Measurements from ENCODE around the gene CAPN12.

The CAPN12 gene

GRCh38 chr19:38705197-38706019, 38.9 kb downstream of the CAPN12 start:
- H3K4me3 ChIP-seq (ENCODE audit: low read depth, low read length) = no peak overlapping the region
- no peaks in the 10 kb centered on the region for H3K4me1 ChIP-seq (ENCODE audit: control insufficient read depth, insufficient read depth, low read length)
- no peak overlapping the region for H3K27ac ChIP-seq (ENCODE audit: low read depth, low read length)
- no peaks in the 10 kb centered on the region for H3K9me3 ChIP-seq (ENCODE audit: control insufficient read depth, insufficient read depth, low read length)
- no peak overlapping the region for H3K9ac ChIP-seq (ENCODE audit: low read depth, low read length)
- peaks cover 98% of the 10 kb centered on the region for H3K36me3 ChIP-seq (ENCODE audit: control insufficient read depth, insufficient read depth, low read length)
- H3K27me3 ChIP-seq (ENCODE audit: control insufficient read depth, insufficient read depth, low read length) = no peaks in the 10 kb centered on the region

DNA sequence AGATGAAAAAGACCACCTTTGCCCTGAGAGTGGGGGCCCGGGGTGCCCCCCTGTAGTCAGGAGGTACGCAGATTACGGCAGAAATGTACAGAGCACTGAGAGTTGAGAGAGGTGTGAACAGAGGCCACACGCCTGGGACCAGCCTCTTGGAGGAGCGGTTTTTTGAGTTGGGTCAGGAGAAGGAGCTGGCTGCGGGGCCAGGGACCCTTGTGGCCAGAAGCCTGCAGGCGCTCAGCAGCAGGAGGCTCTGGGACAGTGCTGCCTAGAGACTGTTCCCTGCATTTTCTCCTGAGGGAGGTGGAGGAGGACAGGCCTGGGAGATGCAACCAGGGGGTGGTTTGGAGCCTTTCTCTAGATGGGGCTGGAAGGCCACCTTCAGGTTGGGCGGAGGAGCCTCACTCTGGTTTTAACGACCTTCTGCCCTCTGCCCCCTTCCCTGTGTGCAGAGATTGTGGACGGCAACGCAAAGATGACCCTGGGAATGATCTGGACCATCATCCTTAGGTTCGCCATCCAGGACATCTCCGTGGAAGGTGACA, 39.7 kb downstream of the CAPN12 start:
- H3K27ac ChIP-seq (ENCODE audit: low read depth, low read length) = no peak overlapping the region
- H3K9me3 ChIP-seq (ENCODE audit: control insufficient read depth, insufficient read depth, low read length) = no peaks in the 10 kb centered on the region
- H3K4me3 ChIP-seq (ENCODE audit: low read depth, low read length) = no peak overlapping the region
- H3K36me3 ChIP-seq (ENCODE audit: control insufficient read depth, insufficient read depth, low read length) = peaks cover 98% of the 10 kb centered on the region
- no peak overlapping the region for H3K9ac ChIP-seq (ENCODE audit: low read depth, low read length)
- no peaks in the 10 kb centered on the region for H3K4me1 ChIP-seq (ENCODE audit: control insufficient read depth, insufficient read depth, low read length)
- no peaks in the 10 kb centered on the region for H3K27me3 ChIP-seq (ENCODE audit: control insufficient read depth, insufficient read depth, low read length)

DNA sequence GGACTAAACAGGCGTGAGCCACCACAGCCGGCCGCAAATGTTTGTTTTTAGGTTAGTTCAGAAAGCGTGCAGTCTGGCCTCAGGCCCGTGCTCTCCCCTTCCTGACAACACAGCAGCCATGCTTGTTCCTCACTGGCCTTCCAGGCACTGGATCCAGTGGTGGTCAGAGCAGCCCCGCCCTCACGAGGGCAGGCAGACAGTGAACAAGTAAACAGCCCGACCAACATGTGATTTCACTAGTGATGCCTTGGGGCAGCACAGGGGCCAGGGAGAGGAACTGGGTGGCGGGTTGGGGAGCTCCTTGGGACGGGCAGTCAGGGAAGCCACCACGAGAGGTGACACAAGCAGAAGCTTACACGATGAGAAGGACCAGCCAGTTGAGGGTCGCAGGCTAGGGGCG, 40.8 kb downstream of the CAPN12 start:
- Histone ChIP-seq H3K27ac (ENCODE audit: low read depth, low read length) (no peak overlapping the region), H3K9me3 (ENCODE audit: control insufficient read depth, insufficient read depth, low read length) (no peaks in the 10 kb centered on the region), H3K4me3 (ENCODE audit: low read depth, low read length) (no peak overlapping the region), H3K4me1 (ENCODE audit: control insufficient read depth, insufficient read depth, low read length) (0 out of 2 replicates have a peak, but pooled peaks cover 5% of the 10 kb centered on the region), H3K27me3 (ENCODE audit: control insufficient read depth, insufficient read depth, low read length) (no peaks in the 10 kb centered on the region), H3K36me3 (ENCODE audit: control insufficient read depth, insufficient read depth, low read length) (peaks cover 87% of the 10 kb centered on the region), H3K9ac (ENCODE audit: low read depth, low read length) (no peak overlapping the region)

DNA sequence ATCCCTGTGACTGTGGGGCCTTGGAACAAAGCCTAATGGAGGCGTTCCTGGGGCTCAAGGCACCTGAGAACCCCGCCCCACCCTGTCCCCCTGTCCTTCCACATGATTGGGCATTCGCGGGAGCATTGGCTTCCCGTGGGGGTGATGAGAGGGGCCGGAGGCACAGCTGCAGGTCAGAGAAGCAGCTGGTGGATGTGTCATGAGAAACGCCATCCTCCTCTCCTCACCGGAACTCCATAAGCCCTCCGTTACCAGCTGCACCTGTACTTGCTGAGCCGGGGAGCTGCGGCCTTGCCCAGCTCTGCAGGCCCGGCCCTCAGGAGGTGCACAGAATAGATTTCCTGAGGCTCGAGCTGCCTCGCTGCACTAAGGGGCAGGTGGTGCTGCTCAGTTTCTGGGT, 42.0 kb downstream of the CAPN12 start:
- H3K36me3 ChIP-seq (ENCODE audit: control insufficient read depth, insufficient read depth, low read length) = peaks cover 77% of the 10 kb centered on the region
- peaks cover 16% of the 10 kb centered on the region; the same call in 1 of the 2 replicates for H3K4me1 ChIP-seq (ENCODE audit: control insufficient read depth, insufficient read depth, low read length)
- no peaks in the 10 kb centered on the region for H3K27me3 ChIP-seq (ENCODE audit: control insufficient read depth, insufficient read depth, low read length)
- H3K27ac ChIP-seq (ENCODE audit: low read depth, low read length) = no peak overlapping the region
- H3K9me3 ChIP-seq (ENCODE audit: control insufficient read depth, insufficient read depth, low read length) = no peaks in the 10 kb centered on the region
- no peak overlapping the region for H3K4me3 ChIP-seq (ENCODE audit: low read depth, low read length)
- H3K9ac ChIP-seq (ENCODE audit: low read depth, low read length) = no peak overlapping the region

- Histone ChIP-seq H3K9ac (ENCODE audit: low read depth, low read length) (no peak overlapping the region), H3K4me1 (ENCODE audit: control insufficient read depth, insufficient read depth, low read length) (peaks cover 18% of the 10 kb centered on the region; the same call in 1 of the 2 replicates), H3K27ac (ENCODE audit: low read depth, low read length) (no peak overlapping the region), H3K4me3 (ENCODE audit: low read depth, low read length) (no peak overlapping the region), H3K9me3 (ENCODE audit: control insufficient read depth, insufficient read depth, low read length) (no peaks in the 10 kb centered on the region), H3K27me3 (ENCODE audit: control insufficient read depth, insufficient read depth, low read length) (no peaks in the 10 kb centered on the region), H3K36me3 (ENCODE audit: control insufficient read depth, insufficient read depth, low read length) (peaks cover 76% of the 10 kb centered on the region)
Measured at GRCh38 chr19:38701455-38702063, 42.7 kb downstream of the CAPN12 start.

DNA sequence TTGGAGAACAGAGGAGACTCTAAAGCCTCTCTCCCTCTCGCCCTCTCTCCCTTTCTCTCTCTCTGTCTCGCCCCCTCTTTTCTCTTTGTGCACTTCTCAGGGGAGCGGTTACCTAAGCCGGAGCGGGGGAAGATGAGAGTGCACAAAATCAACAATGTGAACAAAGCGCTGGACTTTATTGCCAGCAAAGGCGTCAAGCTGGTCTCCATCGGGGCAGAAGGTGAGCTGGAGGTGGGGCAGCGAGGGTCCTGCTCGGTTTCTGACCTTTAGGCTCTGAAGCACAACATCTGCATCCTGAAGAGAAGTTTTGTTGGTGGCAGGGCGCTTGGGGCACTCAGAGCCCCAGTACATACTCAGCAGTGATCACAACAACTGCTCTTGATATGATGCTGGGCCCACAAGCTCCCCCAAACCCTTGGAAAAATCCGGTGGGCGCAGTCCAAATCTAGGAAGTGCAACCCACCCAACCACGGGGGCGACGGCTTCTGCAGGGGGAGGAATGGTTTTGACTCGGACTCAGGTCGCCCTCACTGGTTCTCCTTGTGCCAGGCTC, 43.3 kb downstream of the CAPN12 start:
- Histone ChIP-seq H3K4me1 (ENCODE audit: control insufficient read depth, insufficient read depth, low read length) (peaks cover 18% of the 10 kb centered on the region; the same call in 1 of the 2 replicates), H3K9me3 (ENCODE audit: control insufficient read depth, insufficient read depth, low read length) (no peaks in the 10 kb centered on the region), H3K4me3 (ENCODE audit: low read depth, low read length) (no peak overlapping the region), H3K27me3 (ENCODE audit: control insufficient read depth, insufficient read depth, low read length) (no peaks in the 10 kb centered on the region), H3K36me3 (ENCODE audit: control insufficient read depth, insufficient read depth, low read length) (peaks cover 71% of the 10 kb centered on the region), H3K9ac (ENCODE audit: low read depth, low read length) (no peak overlapping the region), H3K27ac (ENCODE audit: low read depth, low read length) (no peak overlapping the region)

GRCh38 chr19:38700350-38700901, 43.8 kb downstream of the CAPN12 start:
- Histone ChIP-seq H3K9ac (ENCODE audit: low read depth, low read length) (no peak overlapping the region), H3K9me3 (ENCODE audit: control insufficient read depth, insufficient read depth, low read length) (no peaks in the 10 kb centered on the region), H3K4me1 (ENCODE audit: control insufficient read depth, insufficient read depth, low read length) (peaks cover 18% of the 10 kb centered on the region; the same call in 1 of the 2 replicates), H3K4me3 (ENCODE audit: low read depth, low read length) (no peak overlapping the region), H3K27me3 (ENCODE audit: control insufficient read depth, insufficient read depth, low read length) (no peaks in the 10 kb centered on the region), H3K36me3 (ENCODE audit: control insufficient read depth, insufficient read depth, low read length) (peaks cover 66% of the 10 kb centered on the region), H3K27ac (ENCODE audit: low read depth, low read length) (no peak overlapping the region)

DNA sequence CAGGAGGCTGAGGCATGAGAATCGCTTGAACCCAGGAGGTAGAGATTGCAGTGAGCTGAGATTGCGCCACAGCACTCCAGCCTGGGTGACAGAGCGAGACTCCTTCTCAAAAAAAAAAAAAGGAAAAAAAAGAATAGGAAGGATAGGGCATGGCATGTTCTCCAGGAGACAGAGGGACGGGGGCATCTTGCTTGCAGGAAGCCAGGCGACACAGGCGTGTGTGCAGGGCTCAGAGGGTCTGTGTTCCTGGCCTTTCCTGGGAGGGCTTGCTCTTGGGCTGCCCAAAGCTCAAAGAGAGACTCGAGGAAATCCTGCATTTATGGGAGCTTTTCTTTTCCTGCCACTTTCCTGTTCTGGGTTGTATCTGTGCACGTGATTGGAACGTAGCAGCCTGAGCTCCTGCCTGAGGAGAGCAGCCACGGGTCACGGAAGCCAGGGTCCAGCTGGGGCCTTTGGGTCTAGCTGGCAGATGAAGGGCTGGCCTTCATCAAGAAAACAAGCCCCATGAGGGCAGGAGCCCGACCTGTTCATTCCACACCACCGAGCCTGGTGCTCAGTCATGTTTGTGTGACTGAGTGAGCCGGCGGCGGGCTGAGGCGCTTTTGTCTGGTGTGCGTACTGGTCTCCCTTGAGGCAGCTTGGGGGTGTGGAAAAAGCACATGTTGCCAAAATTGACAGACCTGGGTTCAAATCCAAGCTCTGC, 44.5 kb downstream of the CAPN12 start:
- Histone ChIP-seq H3K36me3 (ENCODE audit: control insufficient read depth, insufficient read depth, low read length) (peaks cover 59% of the 10 kb centered on the region), H3K4me1 (ENCODE audit: control insufficient read depth, insufficient read depth, low read length) (peaks cover 18% of the 10 kb centered on the region; the same call in 1 of the 2 replicates), H3K27me3 (ENCODE audit: control insufficient read depth, insufficient read depth, low read length) (no peaks in the 10 kb centered on the region), H3K9ac (ENCODE audit: low read depth, low read length) (no peak overlapping the region), H3K27ac (ENCODE audit: low read depth, low read length) (no peak overlapping the region), H3K9me3 (ENCODE audit: control insufficient read depth, insufficient read depth, low read length) (no peaks in the 10 kb centered on the region), H3K4me3 (ENCODE audit: low read depth, low read length) (no peak overlapping the region)

DNA sequence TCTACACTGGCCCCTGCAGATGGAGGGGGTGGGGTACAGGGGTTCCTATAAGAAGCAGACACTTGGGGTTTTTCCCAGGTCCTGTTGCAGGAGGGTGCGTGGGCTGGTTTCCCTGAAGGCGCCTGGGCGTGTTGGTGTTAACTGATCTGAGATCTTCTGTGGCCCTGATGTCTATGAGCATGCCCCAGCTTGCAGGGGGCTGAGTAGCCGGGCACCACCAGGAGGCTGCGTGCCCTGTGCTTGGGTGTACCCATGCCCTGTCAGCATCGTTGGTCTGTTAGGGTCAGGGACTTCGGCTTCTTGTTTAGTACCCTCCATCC, 45.3 kb downstream of the CAPN12 start:
- Histone ChIP-seq H3K4me3 (ENCODE audit: low read depth, low read length) (no peak overlapping the region), H3K27me3 (ENCODE audit: control insufficient read depth, insufficient read depth, low read length) (no peaks in the 10 kb centered on the region), H3K36me3 (ENCODE audit: control insufficient read depth, insufficient read depth, low read length) (peaks cover 53% of the 10 kb centered on the region), H3K9ac (ENCODE audit: low read depth, low read length) (no peak overlapping the region), H3K27ac (ENCODE audit: low read depth, low read length) (no peak overlapping the region), H3K4me1 (ENCODE audit: control insufficient read depth, insufficient read depth, low read length) (peaks cover 18% of the 10 kb centered on the region), H3K9me3 (ENCODE audit: control insufficient read depth, insufficient read depth, low read length) (no peaks in the 10 kb centered on the region)

- peaks cover 50% of the 10 kb centered on the region for H3K36me3 ChIP-seq (ENCODE audit: control insufficient read depth, insufficient read depth, low read length)
- H3K4me1 ChIP-seq (ENCODE audit: control insufficient read depth, insufficient read depth, low read length) = peaks cover 24% of the 10 kb centered on the region
- no peak overlapping the region for H3K4me3 ChIP-seq (ENCODE audit: low read depth, low read length)
- no peak overlapping the region for H3K9ac ChIP-seq (ENCODE audit: low read depth, low read length)
- no peak overlapping the region for H3K27ac ChIP-seq (ENCODE audit: low read depth, low read length)
- no peaks in the 10 kb centered on the region for H3K9me3 ChIP-seq (ENCODE audit: control insufficient read depth, insufficient read depth, low read length)
- H3K27me3 ChIP-seq (ENCODE audit: control insufficient read depth, insufficient read depth, low read length) = no peaks in the 10 kb centered on the region
Measured at GRCh38 chr19:38698225-38699026, 45.8 kb downstream of the CAPN12 start.

Data from HUES48 (cell line).